ENCODE measurements around the gene ACADS.

The ACADS gene

DNA sequence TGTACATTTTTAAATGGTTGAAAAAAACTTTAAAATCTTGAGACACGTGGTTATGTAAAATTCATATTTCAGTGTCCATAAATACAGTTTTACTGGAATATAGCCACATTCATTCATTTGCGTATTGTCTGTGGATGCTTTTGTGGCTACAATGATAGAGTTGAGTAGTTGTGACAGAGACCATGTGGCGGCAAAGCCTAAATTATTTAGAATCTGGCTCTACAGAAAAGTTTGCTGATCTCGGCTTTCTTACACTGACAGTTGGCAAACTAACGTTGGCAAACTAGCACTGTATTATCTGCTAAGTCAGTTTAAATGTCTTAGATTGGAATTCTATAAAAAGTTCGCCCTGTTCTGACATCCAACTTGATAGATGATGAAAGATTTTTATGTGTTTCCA is 13.0 kb upstream of the ACADS start:
- CTCF ChIA-PET = interaction anchor here (0.6 to 4.4 kb wide), 8 partner anchors 8 to 259 kb away, joined by 3 to 48 read pairs (median 15); partner anchors contain the start of gene POP5
- no peak for DNase-seq (ENCODE audit: low read depth, low spot score)
- TF ChIP-seq, protein P1, sequence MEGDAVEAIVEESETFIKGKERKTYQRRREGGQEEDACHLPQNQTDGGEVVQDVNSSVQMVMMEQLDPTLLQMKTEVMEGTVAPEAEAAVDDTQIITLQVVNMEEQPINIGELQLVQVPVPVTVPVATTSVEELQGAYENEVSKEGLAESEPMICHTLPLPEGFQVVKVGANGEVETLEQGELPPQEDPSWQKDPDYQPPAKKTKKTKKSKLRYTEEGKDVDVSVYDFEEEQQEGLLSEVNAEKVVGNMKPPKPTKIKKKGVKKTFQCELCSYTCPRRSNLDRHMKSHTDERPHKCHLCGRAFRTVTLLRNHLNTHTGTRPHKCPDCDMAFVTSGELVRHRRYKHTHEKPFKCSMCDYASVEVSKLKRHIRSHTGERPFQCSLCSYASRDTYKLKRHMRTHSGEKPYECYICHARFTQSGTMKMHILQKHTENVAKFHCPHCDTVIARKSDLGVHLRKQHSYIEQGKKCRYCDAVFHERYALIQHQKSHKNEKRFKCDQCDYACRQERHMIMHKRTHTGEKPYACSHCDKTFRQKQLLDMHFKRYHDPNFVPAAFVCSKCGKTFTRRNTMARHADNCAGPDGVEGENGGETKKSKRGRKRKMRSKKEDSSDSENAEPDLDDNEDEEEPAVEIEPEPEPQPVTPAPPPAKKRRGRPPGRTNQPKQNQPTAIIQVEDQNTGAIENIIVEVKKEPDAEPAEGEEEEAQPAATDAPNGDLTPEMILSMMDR (IDR thresholded peaks at IDR 0.05; ENCODE audit: insufficient read depth, low read length, missing control alignments) = no peak
- POLR2A ChIA-PET = no interaction called here
- H3K4me3 ChIP-seq (ENCODE audit: low read depth, low read length) = no peak overlapping the region

DNA sequence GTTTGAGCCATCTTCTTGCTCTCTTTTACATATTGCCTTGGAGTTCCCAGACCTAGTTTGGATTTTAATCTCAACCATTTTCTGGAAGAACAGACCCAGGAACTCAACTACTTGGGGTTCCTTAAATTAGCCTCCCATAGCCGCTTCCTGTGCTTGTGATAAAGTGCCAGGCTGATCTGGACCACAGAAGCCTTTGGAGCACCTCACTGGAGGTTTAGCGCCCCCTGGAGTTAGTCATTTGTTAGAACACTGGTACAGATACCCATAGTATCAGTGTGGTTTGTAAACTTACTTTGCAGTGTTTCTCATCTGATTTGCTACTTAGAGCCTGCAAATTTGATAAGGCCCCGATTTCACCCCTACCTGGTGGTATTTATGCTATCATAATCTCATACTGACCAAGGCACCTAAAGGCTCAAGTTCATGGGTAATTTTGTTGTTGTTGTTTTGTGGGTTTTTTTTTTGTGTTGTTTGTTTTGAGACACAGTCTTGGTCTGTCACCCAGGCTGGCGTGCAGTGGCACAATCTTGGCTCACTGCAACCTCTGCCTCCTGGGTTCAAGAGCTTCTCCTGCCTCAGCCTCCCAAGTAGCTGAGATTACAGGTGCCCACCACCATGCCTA is 11.7 kb upstream of the ACADS start:
- DNase-seq (ENCODE audit: low read depth, low spot score) = peak; percentile 21
- H3K4me3 ChIP-seq (ENCODE audit: low read depth, low read length) = no peak overlapping the region
- POLR2A ChIA-PET = no interaction called here
- CTCF ChIA-PET = interaction anchor here (0.8 to 2.4 kb wide), 9 partner anchors 10 to 258 kb away, joined by 3 to 18 read pairs (median 4); partner anchors contain the start of gene ACADS
- TF ChIP-seq, protein P1 (IDR thresholded peaks at IDR 0.05; ENCODE audit: insufficient read depth, low read length, missing control alignments) = peak; percentile 75

DNA sequence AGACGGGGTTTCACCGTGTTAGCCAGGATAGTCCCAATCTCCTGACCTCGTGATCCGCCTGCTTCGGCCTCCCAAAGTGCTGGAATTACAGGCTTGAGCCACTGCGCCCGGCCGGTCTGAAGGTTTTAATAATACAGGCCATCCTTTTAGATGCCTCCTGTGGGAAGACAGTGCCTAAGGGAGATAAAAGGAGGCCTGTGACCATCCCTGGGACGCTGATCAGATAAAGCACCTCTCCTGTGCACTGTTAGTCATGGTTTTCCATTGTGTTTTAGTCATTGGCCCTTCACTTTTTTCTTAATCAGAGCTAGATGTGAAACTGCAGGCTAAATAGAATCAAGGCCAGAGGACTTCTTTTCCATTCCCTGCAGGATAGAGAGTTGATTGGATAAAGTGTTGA is 7.6 kb upstream of the ACADS start:
- TF ChIP-seq, protein P1 (IDR thresholded peaks at IDR 0.05; ENCODE audit: insufficient read depth, low read length, missing control alignments) = no peak
- no peak overlapping the region for H3K4me3 ChIP-seq (ENCODE audit: low read depth, low read length)
- ChIA-PET CTCF (interaction anchor here (1.7 kb wide), 1 partner anchor 71 kb away, joined by 3 read pairs; no protein-coding TSS in a partner anchor), POLR2A (no interaction called here)
- DNase-seq (ENCODE audit: low read depth, low spot score) = no peak

DNA sequence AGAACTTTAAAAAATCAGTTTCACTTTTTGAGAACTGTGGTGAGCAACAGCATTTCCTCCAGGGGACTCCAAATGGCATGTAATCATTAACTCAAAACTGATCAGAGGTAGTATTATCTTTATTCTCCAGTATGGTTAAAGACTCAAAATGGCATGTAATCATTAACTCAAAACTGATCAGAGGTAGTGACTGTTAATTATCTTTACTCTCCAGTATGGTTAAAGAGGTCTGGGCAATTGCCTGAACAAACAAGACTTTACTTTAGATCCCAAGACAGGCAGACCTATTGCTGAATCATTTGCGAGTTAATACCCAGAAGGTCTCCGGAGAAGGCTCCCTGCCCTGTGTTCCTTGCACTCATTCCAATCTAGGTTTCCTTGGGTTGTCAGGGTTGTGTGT is 6.6 kb upstream of the ACADS start:
- DNase-seq (ENCODE audit: low read depth, low spot score) = no peak
- ChIA-PET POLR2A (interaction anchor here (0.6 to 1.8 kb wide), 2 partner anchors 8 to 236 kb away, joined by 3 to 10 read pairs; partner anchors contain the start of gene UNC119B), CTCF (no interaction called here)
- TF ChIP-seq, protein P1 (IDR thresholded peaks at IDR 0.05; ENCODE audit: insufficient read depth, low read length, missing control alignments) = no peak
- H3K4me3 ChIP-seq (ENCODE audit: low read depth, low read length) = no peak overlapping the region

DNA sequence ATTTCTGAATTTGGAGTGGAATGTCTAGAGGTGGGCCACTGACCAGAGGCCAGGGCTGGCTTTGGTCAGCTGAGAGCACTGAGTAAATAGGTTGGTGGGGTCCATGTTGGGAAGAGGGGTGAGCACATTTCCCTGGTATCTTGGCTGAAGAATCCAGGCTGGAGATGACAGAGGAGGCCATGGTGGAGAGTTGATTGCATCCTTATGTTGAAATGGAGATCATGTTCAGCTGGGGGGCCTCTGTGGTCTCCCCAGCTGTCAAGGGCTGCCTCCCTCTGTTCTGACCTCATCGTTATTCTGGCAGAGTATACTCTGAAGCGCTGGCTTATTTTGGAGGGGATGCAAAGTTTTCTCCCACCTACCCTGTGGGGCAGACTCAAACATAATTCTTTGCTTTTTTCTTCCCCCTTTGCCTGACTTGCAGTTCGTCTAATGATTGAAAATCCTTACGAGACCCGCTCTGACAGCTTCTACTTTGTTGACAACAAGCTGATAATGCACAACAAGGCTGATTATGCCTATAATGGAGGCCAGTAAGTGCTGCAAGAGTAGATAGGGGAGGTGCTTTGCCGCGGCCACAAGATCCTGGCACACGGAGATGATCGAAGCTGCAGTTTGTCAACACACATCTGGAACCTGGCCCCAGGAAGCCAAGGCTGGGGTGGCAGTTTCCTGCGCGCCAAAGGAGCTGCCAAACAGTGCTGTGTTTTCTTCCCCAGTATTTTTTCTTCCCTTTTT is 6.0 kb upstream of the ACADS start:
- ChIA-PET POLR2A (interaction anchor here (0.6 to 1.8 kb wide), 2 partner anchors 9 to 236 kb away, joined by 3 to 10 read pairs; partner anchors contain the start of gene UNC119B), CTCF (interaction anchor here (1.3 to 2.3 kb wide), 4 partner anchors 9 to 418 kb away, joined by 3 to 23 read pairs (median 8); partner anchors contain the start of genes SIRT4 and UNC119B)
- DNase-seq (ENCODE audit: low read depth, low spot score) = no peak
- TF ChIP-seq, protein P1 (IDR thresholded peaks at IDR 0.05; ENCODE audit: insufficient read depth, low read length, missing control alignments) = no peak
- H3K4me3 ChIP-seq (ENCODE audit: low read depth, low read length) = no peak overlapping the region

All from AG04449 (cell line).